ENCODE results near the gene SRSF7. TPM values are rescaled to one million over a fixed set of nuclear protein-coding genes. Genes with fewer than 3 reads are reported as not detected.

The SRSF7 gene
- total RNA-seq, 1 donor from 2014 or later: 99.7 TPM

- peaks cover 60% of the 10 kb centered on the region for H3K4me1 ChIP-seq
- H3K4me3 ChIP-seq: no peak overlapping the region
- DNase-seq (no peak), ATAC-seq (no peak)
- no peaks in the 10 kb centered on the region for H3K9me3 ChIP-seq
- TF ChIP-seq, protein P1, sequence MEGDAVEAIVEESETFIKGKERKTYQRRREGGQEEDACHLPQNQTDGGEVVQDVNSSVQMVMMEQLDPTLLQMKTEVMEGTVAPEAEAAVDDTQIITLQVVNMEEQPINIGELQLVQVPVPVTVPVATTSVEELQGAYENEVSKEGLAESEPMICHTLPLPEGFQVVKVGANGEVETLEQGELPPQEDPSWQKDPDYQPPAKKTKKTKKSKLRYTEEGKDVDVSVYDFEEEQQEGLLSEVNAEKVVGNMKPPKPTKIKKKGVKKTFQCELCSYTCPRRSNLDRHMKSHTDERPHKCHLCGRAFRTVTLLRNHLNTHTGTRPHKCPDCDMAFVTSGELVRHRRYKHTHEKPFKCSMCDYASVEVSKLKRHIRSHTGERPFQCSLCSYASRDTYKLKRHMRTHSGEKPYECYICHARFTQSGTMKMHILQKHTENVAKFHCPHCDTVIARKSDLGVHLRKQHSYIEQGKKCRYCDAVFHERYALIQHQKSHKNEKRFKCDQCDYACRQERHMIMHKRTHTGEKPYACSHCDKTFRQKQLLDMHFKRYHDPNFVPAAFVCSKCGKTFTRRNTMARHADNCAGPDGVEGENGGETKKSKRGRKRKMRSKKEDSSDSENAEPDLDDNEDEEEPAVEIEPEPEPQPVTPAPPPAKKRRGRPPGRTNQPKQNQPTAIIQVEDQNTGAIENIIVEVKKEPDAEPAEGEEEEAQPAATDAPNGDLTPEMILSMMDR (IDR thresholded peaks at IDR 0.05): no peak
- no peaks in the 10 kb centered on the region for H3K27me3 ChIP-seq (ENCODE audit: low read depth)
- intact Hi-C loops (cut with DNase I): no loop called here
- peak overlapping the region; percentile 18 for H3K27ac ChIP-seq
- H3K36me3 ChIP-seq: peaks cover 72% of the 10 kb centered on the region
These were observed 3.3 kb downstream of the SRSF7 start for GRCh38 chr2:38747819-38748218.

- ATAC-seq (no peak), DNase-seq (no peak)
- Histone ChIP-seq H3K4me1 (peaks cover 60% of the 10 kb centered on the region), H3K4me3 (no peak overlapping the region), H3K36me3 (peaks cover 80% of the 10 kb centered on the region), H3K27me3 (ENCODE audit: low read depth) (no peaks in the 10 kb centered on the region), H3K27ac (no peak overlapping the region), H3K9me3 (no peaks in the 10 kb centered on the region)
- TF ChIP-seq, protein P1 (IDR thresholded peaks at IDR 0.05): no peak
- intact Hi-C loops (cut with DNase I): no loop called here
These were observed 4.1 kb downstream of the SRSF7 start for GRCh38 chr2:38747007-38747424.

- Histone ChIP-seq H3K4me1 (peaks cover 60% of the 10 kb centered on the region), H3K4me3 (no peak overlapping the region), H3K27me3 (ENCODE audit: low read depth) (no peaks in the 10 kb centered on the region), H3K27ac (no peak overlapping the region), H3K9me3 (no peaks in the 10 kb centered on the region), H3K36me3 (peaks cover 89% of the 10 kb centered on the region)
- intact Hi-C loops (cut with DNase I): no loop called here
- TF ChIP-seq, protein P1 (IDR thresholded peaks at IDR 0.05): no peak
- ATAC-seq (no peak), DNase-seq (no peak)
These were observed 5.9 kb downstream of the SRSF7 start for GRCh38 chr2:38745267-38745666.

DNA sequence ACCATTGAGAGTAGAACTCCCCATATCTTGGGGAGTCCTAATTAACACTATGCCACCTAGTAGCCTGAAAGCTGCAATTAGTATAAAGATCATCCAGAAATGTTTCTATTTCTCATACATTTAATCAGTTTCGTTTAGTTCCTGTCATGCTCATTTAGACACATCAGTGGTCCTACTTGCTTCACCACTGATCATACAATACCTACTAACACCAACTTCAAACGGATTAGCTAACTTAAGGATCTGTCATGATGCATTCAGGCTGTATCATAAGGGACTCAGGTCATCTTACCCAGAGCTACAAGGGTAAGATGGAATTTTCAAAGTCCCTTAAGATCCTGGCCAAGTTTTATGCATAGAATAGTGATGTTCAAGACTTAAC is 6.8 kb downstream of the SRSF7 start:
- H3K9me3 ChIP-seq: no peaks in the 10 kb centered on the region
- no peak overlapping the region for H3K4me3 ChIP-seq
- intact Hi-C loops (cut with DNase I): no loop called here
- no peak for ATAC-seq
- H3K27ac ChIP-seq: no peak overlapping the region
- DNase-seq: no peak
- H3K36me3 ChIP-seq: peaks cover 83% of the 10 kb centered on the region
- H3K4me1 ChIP-seq: peaks cover 55% of the 10 kb centered on the region
- H3K27me3 ChIP-seq (ENCODE audit: low read depth): no peaks in the 10 kb centered on the region
- TF ChIP-seq, protein P1 (IDR thresholded peaks at IDR 0.05): no peak

DNA sequence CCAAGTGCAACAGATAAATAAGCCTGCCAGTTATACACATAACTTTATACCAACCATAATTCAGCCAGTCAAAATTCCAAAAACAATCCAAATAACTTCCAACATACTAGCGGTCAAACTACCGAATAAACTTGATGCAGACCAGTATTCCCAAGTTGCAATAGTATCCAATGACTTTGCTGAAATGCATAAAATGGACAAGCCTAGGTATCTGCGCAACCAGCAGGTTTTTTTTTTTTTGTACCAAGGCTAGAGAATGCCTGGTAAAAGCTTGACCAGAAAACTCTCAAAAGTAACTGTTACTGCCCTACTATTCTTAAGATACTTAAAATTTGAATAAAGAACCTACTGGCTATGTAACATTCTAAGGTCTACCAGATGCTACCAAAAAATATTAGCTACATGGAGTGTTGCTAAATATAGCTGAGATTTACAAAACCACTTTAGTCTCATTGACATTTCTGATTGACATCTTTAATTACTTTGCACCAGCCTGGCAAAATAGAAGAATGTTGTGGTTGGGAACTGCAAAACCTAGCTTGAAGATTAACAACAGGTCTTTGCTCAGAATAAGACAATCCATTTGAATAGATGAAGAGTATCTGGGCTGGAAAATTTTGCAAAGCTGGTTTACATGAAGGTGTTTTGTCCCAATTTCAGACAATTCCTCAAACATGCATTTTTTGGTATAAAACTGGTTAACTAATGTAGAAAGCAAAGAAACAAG is 7.3 kb downstream of the SRSF7 start:
- TF ChIP-seq, protein P1 (IDR thresholded peaks at IDR 0.05): no peak
- H3K27me3 ChIP-seq (ENCODE audit: low read depth): no peaks in the 10 kb centered on the region
- no peak overlapping the region for H3K4me3 ChIP-seq
- H3K9me3 ChIP-seq: no peaks in the 10 kb centered on the region
- peaks cover 49% of the 10 kb centered on the region for H3K4me1 ChIP-seq
- no peak for DNase-seq
- intact Hi-C loops (cut with DNase I): no loop called here
- ATAC-seq: no peak
- H3K27ac ChIP-seq: no peak overlapping the region
- peaks cover 77% of the 10 kb centered on the region for H3K36me3 ChIP-seq
